DOHH2 (cell line): ENCODE data around the gene FOXK1.

Experiments
- EZH2phosphoT487 ChIP-seq: fragments of 200-600 bp; sonication (generic); IDR thresholded peaks from 2 replicates; pipeline ENCODE4 v1.6.1; 2017; ENCODE audit warnings: borderline replicate concordance, mild to moderate bottlenecking, antibody characterized with exemption, low read length, moderate library complexity, mixed read lengths
- TF ChIP-seq, protein P1 (sequence below): fragments of 200-600 bp; sonication (generic); IDR thresholded peaks from one replicate; pipeline ENCODE4 v1.5.1; 2014; ENCODE audit warnings: antibody characterized with exemption, mild to moderate bottlenecking, low read depth, low read length; ENCODE audit not compliant: poor library complexity, severe bottlenecking

GRCh38 chr7:4758111-4758510, 76.0 kb downstream of the FOXK1 start:
- TF ChIP-seq, protein P1, sequence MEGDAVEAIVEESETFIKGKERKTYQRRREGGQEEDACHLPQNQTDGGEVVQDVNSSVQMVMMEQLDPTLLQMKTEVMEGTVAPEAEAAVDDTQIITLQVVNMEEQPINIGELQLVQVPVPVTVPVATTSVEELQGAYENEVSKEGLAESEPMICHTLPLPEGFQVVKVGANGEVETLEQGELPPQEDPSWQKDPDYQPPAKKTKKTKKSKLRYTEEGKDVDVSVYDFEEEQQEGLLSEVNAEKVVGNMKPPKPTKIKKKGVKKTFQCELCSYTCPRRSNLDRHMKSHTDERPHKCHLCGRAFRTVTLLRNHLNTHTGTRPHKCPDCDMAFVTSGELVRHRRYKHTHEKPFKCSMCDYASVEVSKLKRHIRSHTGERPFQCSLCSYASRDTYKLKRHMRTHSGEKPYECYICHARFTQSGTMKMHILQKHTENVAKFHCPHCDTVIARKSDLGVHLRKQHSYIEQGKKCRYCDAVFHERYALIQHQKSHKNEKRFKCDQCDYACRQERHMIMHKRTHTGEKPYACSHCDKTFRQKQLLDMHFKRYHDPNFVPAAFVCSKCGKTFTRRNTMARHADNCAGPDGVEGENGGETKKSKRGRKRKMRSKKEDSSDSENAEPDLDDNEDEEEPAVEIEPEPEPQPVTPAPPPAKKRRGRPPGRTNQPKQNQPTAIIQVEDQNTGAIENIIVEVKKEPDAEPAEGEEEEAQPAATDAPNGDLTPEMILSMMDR = no peak
- TF ChIP-seq EZH2phosphoT487 = no peak
